Epidermal melanocyte (primary cell): ENCODE results near the gene RAB3IL1.
A peak's percentile ranks its signal among the peaks of the same experiment; 100 is the strongest.
"Not testable (repeated sequence)": the region's sequence is repeated elsewhere in the genome, so short reads cannot be mapped to it uniquely, and the experiment has no call there.

Source experiments
- DNase-seq: peaks from one replicate; pipeline ENCODE4 v3.0.0; 2011; ENCODE audit warnings: low spot score; ENCODE audit not compliant: insufficient read length

The RAB3IL1 gene

GRCh38 chr11:61953632-61954031, 36.3 kb upstream of the RAB3IL1 start:
- DNase-seq, result not testable (repeated sequence)

- no peak for DNase-seq
These were observed 35.5 kb upstream of the RAB3IL1 start for GRCh38 chr11:61952882-61953281.

DNA sequence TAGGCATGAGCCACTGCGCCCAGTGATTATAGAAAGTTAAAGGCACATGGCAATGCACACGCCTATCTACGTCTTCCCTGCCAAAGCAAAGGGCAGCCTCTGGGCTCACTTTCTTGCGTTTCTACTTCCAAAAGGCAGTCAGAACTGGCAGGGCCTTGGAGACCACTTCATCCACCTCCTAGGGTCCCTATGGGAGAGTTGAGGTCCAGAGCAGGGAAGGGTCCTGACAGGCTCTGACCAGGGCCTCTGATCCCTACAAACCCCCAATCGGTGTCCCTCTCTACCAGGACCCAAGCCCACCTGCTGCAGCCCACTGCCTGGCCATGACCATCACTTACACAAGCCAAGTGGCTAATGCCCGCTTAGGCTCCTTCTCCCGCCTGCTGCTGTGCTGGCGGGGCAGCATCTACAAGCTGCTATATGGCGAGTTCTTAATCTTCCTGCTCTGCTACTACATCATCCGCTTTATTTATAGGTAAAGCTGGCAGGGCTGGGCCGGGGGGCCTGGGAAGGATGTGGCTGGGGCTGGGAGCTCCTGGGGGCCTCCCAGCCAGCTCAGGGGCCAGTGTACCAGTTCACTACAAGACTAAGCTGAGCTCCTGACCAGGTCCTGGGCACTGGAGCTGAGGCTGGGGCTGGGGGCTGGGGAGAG, 34.2 kb upstream of the RAB3IL1 start:
- DNase-seq, result no peak

DNA sequence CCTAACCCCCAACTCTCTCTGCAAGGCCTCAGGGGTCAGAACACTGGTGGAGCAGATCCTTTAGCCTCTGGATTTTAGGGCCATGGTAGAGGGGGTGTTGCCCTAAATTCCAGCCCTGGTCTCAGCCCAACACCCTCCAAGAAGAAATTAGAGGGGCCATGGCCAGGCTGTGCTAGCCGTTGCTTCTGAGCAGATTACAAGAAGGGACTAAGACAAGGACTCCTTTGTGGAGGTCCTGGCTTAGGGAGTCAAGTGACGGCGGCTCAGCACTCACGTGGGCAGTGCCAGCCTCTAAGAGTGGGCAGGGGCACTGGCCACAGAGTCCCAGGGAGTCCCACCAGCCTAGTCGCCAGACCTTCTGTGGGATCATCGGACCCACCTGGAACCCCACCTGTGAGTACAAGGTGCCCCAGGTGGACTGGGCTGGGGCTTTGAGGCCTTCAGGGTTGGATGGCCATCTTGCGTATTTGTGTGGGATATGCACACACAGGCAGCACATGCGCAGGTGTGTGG, 32.7 kb upstream of the RAB3IL1 start, which contains the start of gene BEST1:
Gene BEST1, plus strand, starts transcription at position 317 of the 513 bp plus-strand sequence. CDS start 1,456 bp downstream, outside the sequence.
- peak; percentile 66 for DNase-seq

GRCh38 chr11:61949169-61950034, 32.0 kb upstream of the RAB3IL1 start:
- DNase-seq, result peak; percentile 97

DNA sequence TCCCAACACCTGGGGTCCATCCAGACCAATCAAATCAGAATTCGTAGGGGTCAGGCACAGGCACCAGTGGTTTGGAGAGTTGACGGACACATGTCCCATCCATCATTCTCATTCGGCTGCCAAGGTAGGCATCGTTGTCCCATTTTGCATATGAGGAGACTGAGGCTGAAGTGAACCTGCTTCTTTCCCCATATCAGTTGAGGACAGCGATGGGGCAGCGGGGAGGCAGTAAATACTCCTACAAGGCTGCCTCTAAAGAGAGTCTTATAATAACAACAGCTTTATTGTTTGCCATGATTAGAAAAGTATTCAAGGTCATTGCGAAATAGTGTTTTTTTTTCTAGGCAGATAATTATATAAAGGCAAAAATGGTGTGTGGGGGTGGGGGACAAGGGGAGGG, 31.1 kb upstream of the RAB3IL1 start:
- DNase-seq, result no peak

DNA sequence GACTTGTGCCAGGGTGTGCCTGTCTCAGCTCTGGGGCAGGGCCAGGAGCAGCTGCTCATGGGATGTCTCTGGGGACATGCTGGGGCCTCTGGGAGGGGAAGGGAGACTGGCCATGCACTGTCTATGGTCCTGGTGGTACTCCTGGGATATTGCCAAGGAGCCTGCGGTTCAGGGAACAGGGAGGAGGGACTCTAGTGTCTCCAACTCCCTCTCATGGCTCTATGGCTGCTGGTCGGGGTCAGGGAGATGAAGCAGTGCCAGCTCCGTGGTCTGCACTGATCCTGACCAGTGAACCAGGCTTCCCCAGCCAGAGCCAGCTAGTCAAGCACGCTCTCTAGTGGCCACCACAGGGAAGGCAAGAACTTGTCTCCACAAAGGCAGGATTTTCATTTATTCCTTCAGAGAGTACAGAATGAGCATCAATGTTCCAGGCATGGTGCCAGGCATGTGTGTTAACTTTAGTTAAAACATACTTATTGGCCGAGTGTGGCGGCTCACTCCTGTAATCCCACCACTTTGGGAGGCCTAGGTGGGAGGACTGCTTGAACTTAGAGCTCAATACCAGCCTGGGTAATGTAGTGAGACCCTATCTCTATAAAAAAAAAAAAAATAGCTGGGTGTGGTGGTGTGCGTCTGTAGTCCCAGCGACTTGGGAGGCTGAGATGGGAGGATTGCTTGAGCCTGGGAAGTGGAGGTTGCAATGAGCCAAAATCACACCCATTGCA, 30.3 kb upstream of the RAB3IL1 start:
- peak; percentile 86 for DNase-seq

- DNase-seq, result no peak
These were observed 29.5 kb upstream of the RAB3IL1 start for GRCh38 chr11:61946894-61947293.

DNA sequence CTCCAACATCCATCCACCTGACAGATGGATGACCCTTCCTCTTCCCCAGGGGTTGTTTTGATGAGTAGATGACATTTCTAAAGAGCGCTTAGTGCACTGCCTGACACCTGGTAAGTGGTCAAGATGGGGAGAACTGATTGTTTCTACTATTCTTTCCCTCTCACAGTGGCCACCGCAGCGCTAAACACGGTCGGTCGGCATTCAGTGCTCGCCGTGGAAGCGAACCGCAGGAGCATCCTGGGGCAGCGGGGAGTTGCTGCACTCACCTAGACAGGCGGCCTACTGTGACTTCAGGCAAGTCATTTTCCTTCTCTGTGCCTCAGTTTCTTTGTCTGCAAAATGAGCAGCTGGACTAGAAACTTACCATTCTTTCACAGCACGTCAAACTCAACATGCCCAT, 27.8 kb upstream of the RAB3IL1 start:
- DNase-seq, result no peak

- no peak for DNase-seq
These were observed 23.1 kb upstream of the RAB3IL1 start for GRCh38 chr11:61940466-61940865.

DNA sequence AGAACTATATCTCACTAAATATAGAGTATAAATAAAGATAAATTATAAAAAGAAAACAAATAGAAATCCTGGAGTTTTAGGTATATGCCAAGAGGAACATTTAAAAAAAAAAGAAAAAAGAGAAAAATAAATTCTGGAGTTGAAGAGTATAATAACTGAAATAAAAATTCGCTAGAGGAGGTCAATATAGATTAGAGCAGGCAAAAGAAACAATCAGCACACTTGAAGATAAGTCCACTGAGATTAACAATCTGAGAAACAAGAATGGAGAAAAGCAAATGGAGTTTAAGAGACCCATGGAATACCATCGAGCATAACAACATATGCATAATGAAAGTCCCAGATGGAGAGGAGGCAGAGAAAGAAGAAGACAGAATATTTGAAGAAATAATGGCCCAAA, 18.5 kb upstream of the RAB3IL1 start:
- DNase-seq, result no peak

- DNase-seq, result no peak
These were observed 13.6 kb upstream of the RAB3IL1 start for GRCh38 chr11:61930933-61931332.

GRCh38 chr11:61928606-61929005, 11.2 kb upstream of the RAB3IL1 start:
- DNase-seq, result no peak

GRCh38 chr11:61927501-61927900, 10.1 kb upstream of the RAB3IL1 start:
- DNase-seq, result no peak

GRCh38 chr11:61926235-61926634, 8.9 kb upstream of the RAB3IL1 start:
- no peak for DNase-seq

- no peak for DNase-seq
These were observed 8.4 kb upstream of the RAB3IL1 start for GRCh38 chr11:61925736-61926135.

DNA sequence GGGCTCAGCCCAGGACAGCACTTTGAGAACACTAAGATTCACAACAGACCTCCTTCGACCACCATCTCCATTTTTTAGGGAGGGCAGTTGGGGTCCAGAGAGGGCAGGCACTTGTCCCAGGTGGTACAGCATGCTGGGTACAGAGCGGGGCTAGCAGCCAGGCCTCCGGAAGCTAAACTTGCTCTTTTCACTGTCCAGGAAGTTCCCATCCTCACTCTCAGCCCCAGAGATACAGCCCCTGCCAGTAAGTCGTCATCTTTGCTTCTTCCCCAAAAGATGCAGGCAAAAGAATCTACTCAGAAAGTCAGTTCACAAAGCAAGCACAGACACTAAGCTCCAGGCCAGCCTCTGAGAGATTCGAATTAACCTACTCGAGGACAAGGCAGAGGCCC, 6.7 kb upstream of the RAB3IL1 start:
- DNase-seq, result no peak

GRCh38 chr11:61923166-61924063, 6.0 kb upstream of the RAB3IL1 start:
- DNase-seq, result no peak

- peak; percentile 45 for DNase-seq
These were observed 5.2 kb upstream of the RAB3IL1 start for GRCh38 chr11:61922539-61922938.

GRCh38 chr11:61921446-61921845, 4.1 kb upstream of the RAB3IL1 start:
- no peak for DNase-seq
